Dermis microvascular lymphatic vessel endothelial cell (primary cell): Measurements from ENCODE around the gene SMPD3. TPM values are rescaled to one million over a fixed set of nuclear protein-coding genes. Genes with fewer than 3 reads are reported as not detected.
A peak's percentile ranks its signal among the peaks of the same experiment; 100 is the strongest.

Source experiments
- DNase-seq, 2 donors: peaks; one replicate each; pipeline versions ENCODE4 v3.0.0 to v3.0.0-alpha.2; 2010; ENCODE audit warnings: low read depth in 2 of 2
- total RNA-seq: library from RNA; depleted of rRNA; stranded (reverse); fragments of >200 nt; gene quantifications from 2 replicates; pipeline ENCODE4 v1.2.1, GENCODE V29; 2014

Gene SMPD3
- total RNA-seq, 1 donor from 2014 or later = under 0.01 TPM

GRCh38 chr16:68335175-68335574 is 113.1 kb downstream of the SMPD3 start:
- no peak for DNase-seq

GRCh38 chr16:68332411-68333121 is 115.7 kb downstream of the SMPD3 start:
- peak; percentile 72 to 97 for DNase-seq

GRCh38 chr16:68331879-68332410 is 116.4 kb downstream of the SMPD3 start:
- DNase-seq = peak in 1 of 2 donors; percentile 55

GRCh38 chr16:68328860-68329390 is 119.4 kb downstream of the SMPD3 start:
- DNase-seq = no peak

GRCh38 chr16:68328151-68328859 is 120.0 kb downstream of the SMPD3 start:
- peak; percentile 75 to 89 for DNase-seq

GRCh38 chr16:68324780-68325357 is 123.4 kb downstream of the SMPD3 start:
- peak in 1 of 2 donors; percentile 79 for DNase-seq

GRCh38 chr16:68324336-68324735 is 124.0 kb downstream of the SMPD3 start:
- DNase-seq = no peak

GRCh38 chr16:68319185-68319908 is 129.0 kb downstream of the SMPD3 start:
- no peak for DNase-seq

GRCh38 chr16:68313116-68313515 is 135.2 kb downstream of the SMPD3 start:
- DNase-seq = no peak

- DNase-seq = peak; percentile 76 to 95
Measured at GRCh38 chr16:68310774-68311511, 137.4 kb downstream of the SMPD3 start, which contains the start of the genes PRMT7 and SLC7A6OS. PRMT7 (plus strand) TSS chr16:68311019; CDS start chr16:68315980, 4,961 bp downstream. SLC7A6OS (minus strand) TSS chr16:68310946; CDS start chr16:68310926, 20 bp downstream.

- no peak for DNase-seq
Measured at GRCh38 chr16:68310437-68310773, 137.9 kb downstream of the SMPD3 start.

GRCh38 chr16:68309799-68310198 is 138.5 kb downstream of the SMPD3 start:
- DNase-seq = no peak

Other genes starting within 250 kb of the SMPD3 start
- 0.77 and 2.1 TPM in 2 replicates for gene ESRP2, start 212.4 kb downstream of the SMPD3 start, total RNA-seq
- 17.7 and 35.3 TPM in 2 replicates for gene PLA2G15, start 203.1 kb downstream of the SMPD3 start, total RNA-seq
- 10.5 and 15.2 TPM in 2 replicates for gene SLC7A6, start 184.0 kb downstream of the SMPD3 start, total RNA-seq
- gene SLC7A6OS, start 137.6 kb downstream of the SMPD3 start, total RNA-seq = 8.1 and 10.9 TPM in 2 replicates
- gene PRMT7, start 137.5 kb downstream of the SMPD3 start, total RNA-seq = 24.5 and 32.5 TPM in 2 replicates
- gene ZFP90, start 90.8 kb upstream of the SMPD3 start, total RNA-seq = 11.2 and 15.2 TPM in 2 replicates
- under 0.01 TPM in 1 of 2 replicates, not detected in the other for gene CDH3, start 196.8 kb upstream of the SMPD3 start, total RNA-seq